NCI-H1436 (cell line): ENCODE measurements around the gene INTS1.

Experiments used
- DNase-seq: peaks from one replicate; lab custom pipeline; 2025; lab: John Stamatoyannopoulos, UW

Gene INTS1

DNA sequence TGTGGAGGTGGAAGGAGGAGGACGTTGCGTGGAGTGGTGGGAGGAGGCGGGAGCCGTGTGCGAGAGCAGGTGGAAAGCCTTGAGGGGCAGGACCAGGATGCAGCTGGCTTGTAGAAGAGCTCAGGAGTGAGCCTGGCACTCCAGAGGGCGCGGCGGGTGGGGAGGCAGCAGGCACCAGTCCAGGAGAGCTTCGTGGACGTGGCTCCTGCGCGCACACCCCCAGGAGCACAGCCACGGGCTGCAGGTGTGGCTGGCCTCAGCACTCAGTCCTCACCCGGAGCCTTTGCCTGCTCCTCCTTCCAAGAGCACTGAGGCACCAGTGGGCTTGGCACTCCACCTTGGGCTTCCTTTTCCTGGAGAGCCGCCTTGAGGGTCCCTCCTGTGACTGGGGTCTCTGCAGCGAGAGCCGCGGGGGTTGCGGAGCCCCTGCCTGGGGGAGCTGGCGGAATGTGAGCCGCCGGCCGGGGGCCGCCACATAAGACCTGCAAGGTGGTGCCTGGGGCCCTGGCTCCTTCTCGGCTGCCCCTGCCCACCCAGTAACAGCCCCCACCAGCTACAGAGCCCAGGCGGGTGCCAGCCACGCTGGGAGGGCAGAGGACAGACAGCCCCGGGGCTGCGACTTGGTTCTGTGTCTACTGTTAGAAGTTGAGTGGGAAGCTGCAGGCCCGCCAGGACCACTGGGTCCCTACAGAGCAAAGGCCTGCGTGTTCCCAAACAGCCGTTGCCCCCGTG, 37.4 kb upstream of the INTS1 start:
- no peak for DNase-seq

DNA sequence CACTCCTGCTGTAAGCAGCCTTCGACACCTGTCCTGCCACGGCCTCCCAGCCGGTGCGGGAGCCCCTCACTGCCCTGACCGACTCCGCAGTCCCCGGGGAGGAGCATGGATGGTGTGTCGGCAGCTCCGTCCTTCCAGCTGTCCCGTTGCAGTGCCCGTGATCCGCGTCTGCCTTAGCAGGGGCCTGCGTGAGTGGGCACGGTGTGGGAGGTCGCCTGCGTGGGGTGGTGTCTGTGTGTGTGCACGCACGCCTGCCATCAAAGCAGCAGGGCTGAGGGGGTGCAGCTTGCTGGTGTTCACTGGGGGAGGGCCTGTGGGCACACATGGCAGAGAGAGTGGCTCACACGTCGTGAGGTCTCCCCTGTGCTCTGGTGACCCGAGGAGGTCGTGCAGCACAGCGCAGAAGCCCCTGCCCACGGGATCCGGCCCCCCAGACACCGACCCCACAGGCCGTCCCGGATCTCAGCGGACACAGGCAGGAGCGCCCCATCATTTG, 36.6 kb upstream of the INTS1 start:
- no peak for DNase-seq

DNA sequence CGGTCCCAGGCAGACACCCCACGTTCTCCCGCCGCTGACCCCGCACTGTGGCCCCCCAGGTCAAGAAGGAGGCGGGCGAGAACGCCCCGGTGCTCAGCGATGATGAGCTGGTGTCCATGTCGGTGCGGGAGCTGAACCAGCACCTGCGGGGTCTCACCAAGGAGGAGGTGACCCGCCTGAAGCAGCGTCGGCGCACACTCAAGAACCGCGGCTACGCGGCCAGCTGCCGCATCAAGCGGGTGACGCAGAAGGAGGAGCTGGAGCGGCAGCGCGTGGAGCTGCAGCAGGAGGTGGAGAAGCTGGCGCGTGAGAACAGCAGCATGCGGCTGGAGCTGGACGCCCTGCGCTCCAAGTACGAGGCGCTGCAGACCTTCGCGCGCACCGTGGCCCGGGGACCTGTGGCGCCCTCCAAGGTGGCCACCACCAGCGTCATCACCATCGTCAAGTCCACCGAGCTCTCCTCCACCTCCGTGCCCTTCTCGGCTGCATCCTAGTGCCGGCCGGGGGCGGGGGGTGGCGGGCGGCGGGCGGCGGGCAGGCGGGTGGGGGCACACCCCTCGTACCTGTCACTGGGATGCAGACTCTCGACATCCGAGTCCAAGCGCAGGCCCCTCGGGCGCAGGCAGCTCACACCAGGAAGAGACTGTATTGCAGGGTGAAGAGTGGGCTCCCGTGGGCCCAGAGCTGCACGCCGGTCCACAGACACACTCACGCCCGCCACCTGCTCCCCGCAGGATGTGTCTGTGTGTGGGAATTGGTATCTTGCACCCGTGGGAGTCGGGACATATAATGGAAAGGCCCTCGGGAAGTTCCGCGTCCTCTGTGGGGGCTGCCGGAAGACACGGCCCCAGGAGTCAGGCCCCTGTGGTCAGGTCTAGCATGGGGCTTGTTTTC, 35.9 kb upstream of the INTS1 start:
- no peak for DNase-seq

DNA sequence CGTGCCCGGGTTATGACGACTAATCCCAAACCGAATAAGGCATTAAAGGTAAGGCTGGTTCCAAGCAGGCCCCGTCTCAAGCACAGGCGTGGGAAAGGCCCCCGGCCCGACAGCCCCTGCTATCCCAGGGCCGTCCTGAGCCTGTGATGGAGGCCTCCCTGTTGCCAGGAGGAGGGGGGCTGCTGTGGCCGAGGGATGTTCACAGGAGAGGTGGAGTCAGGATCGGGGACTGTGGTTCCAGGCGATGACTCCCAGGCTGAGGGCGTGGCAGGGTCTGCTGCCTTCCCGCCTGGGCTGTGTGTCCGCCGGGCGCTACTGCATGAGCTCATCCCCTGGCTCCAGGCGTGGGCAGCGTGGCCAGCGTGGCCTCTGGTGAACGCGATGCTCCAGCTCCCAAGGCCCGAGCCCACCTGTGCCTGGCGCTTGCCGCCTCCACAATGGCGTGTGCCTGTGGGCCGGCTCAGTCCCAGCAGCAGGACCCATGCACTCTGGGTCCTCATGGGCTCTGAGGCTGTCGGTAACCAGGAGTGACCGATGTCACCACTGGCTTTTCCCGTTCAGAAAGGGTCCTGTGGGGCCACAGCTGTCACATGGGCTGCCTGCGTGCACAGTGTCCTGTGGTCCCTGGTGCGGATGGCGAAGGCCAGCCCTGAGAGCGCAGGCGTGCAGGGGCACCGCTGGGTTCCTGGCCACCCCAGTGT, 35.1 kb upstream of the INTS1 start:
- no peak for DNase-seq

DNA sequence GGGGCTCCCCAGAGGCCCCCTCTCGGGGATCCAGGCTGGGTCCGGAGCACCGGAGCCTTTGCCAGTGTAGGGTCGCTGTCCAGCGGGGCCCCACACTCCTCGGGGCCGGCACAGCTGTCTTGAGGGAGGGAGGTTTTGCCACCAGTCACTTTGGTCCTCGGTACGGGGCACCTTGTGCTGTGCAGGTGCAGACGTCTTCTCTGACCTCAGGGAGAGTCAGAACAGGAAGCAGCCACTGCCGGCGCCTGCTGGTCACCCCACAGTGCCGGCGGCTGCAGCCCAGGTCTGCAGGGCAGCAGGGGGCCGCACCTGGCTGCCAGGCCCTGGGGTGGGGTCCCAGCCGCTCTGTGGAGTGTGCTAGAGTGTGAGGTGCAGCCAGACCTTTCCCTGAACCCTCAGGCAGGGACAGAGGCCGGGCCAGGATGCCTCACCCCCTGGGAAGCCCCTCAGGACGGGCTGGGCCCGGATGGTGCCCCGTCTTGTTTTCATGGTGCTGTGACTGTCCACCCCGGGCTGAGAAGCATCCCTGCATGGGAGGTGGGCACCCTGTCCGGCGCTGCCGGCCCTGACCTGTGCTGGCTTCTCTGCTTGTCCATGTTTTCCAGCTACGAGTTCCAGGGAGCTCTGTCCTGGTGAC, 34.5 kb upstream of the INTS1 start:
- DNase-seq = no peak

DNA sequence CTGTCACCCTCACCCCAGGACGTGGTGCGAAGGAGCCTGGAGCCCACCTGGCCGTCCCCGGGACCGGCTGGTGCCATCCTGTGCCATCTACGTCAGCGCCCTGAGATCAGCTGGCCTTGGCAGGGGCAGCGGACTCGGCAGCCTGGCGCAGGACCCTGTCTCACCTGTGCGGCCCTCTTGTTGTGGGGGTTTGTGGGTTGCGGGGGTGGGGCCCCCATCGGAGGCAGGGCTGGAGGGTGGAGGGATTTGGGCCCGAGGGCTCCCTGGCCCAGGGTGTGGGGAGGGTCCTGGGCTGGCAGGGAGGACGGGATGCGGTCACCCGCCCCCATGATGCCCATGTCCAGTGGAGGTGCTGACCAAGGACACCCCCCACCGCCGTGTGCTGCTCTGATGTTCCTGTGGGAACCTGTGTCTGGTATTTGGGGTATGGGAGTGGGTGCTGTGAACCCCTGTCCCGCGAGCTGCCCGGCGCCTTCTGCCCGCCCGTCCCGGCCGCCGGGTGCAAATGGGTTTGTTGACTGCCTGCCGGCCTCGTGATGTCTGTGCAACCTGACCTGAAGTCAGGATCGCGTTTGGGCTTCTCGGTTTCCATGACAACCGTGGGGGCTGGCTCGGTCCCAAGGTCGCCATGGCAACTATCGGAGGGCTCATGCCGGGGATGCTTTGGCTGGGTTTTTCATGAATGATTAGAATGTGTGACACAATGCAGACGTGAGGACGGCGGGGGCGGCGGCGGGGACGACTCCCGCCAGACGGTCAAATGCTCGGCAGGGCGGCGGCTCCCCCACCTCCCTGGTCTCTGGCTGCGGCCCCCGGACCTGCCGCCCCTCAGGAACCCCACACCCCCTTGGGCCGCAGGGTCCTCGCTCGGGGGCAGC, 33.6 kb upstream of the INTS1 start:
- DNase-seq = no peak

- no peak for DNase-seq
Measured at GRCh38 chr7:1536743-1537534, 32.8 kb upstream of the INTS1 start.

- no peak for DNase-seq
Measured at GRCh38 chr7:1536455-1536742, 32.2 kb upstream of the INTS1 start.

DNA sequence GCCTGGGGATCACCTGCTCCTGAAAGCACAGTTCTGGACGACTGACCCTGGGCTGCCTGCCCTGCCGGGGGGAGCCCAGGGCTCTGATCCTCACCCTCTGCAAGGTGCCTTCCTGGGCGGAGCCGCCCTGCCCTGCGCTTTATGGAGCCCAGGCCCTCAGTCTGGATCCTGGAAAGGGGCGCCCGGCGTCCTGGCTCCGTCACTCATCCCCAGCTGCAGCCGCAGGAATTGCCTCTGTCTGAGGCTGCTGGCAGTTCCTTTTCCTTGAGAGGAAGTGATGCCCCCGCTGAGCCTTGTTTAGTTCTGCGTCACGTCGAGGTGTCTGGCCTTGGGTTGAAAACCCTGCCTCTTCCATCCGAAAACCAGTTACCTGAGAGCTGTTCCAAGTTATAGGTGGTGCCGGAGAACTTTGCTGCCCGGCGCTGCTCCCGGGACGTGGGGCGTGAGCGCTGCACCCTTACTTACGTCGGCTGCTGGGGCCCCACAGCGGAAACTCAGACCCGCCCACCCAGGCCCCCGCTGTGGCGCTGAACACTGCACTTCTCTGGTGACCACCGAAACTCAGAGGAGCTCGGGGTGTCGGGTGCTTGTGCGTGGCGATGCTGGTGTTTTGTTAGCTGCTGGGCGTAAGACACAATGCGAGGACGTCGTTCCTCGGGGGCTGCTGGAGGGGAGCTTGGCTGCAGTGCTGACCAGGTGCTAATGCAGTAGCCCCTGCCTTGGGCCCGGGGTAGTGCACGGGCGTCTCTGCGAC, 31.7 kb upstream of the INTS1 start:
- DNase-seq = no peak

GRCh38 chr7:1535100-1535458, 30.9 kb upstream of the INTS1 start:
- no peak for DNase-seq

DNA sequence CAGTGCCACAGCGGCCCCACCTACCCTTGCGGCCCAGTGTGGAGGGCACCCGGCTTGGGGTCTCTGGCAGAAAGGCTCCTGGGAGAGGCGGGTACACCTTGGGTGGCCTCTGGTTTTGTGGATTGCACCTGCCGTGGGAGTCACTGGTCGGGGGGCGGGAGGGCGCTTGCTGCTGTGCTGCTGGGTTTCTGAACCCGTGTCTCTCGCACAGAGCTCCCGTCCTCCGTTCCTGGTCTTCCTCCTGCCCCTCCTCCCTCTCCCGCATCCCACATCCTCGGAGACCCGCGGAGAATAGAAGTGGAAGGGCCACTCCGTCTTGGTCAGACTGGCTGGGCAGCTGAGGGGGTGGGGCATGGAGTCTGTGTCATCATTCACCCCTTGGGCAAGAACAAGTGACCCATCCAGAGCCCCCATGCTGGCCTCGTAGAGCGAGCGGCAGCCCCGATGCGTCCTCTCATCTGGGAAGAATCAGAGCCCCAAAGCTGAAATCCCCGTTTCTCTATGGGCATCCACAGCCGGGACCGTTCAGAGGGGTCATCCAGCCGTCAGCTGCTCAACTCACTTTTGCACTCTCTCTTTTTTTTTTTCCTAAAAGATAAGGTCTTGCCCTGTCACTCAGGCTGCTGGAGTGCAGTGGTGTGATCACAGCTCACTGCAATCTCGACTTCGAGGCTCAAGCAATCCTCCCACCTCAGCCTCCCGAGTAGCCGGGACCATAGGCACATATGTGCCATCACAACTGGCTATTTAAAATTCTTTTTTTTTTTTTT, 30.3 kb upstream of the INTS1 start:
- DNase-seq = no peak

DNA sequence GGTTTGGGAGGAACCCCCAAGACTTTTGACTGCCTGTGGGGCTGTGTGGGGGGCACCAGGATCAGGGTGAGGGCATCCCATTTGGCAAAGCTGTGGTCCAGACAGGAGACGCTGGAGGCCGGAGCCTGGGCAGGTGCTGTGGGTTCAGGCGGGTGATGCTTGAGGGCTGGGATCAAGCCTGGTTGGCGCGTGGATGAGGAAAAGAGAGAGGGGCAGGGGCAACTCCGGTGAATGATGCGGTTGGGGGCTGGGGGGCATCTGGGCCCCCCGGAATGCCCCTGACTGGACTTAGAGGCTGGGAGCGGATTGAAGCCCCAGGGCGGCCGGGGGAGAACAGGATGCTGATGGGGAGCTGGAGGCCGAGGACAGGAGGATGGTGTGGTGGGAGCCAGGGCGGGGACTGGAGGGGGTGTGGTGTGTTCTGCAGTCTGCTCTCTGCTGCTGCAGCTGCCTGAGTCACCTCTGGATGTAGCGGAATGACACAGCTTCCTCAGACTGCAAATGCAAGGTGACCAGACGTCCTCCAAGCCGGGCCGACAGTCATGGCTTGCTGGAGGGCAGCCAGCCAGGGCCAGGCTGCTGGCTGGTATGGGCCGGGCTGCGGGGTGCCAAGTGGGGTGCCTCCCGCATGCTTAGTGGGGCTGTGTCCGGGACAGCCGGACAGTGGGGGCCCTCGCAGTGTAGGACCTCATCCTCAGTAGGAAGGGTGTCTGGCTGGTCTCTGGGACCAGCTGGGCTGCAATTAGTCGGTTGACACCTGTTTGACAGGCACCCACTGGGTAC, 29.5 kb upstream of the INTS1 start:
- no peak for DNase-seq

GRCh38 chr7:1533255-1533546, 29.0 kb upstream of the INTS1 start:
- no peak for DNase-seq

DNA sequence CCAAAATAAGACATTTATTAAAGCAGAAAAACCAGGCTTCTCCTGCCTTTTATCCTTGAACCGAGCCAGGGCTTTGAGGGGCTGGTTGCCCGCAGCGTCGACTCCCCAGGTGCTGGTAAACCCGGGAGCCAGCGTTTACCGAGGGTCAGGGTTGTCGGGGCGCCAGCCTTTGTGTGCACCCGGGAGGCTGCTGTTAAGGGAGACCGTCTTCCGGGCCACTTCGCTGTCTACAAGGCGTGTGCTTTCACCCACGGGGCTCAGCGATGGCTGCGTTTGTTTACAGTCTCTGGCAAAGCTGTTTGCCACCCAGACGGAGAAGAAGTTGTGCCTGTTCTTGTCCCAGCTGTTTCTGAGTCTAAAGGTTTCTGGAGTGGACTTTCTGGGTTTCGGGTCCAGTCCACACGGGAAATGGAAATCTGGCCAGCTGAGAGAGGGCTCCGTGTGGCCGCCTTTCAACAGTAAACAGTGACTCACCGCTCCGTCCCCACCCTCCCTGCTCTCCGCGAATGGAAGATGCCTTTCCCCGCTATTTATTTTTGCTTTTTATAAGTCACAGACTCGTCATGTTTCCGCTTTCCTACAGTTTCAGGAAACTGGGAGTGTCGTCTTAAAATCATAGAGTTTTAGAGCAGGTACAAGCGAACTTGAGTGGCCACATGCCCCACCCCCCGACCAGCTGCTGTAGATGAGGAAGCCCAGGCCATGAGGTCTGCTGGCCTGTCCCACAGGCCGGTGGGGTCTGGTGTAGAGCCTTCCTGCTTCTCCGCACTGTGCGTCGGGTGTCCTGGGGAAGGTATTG, 28.5 kb upstream of the INTS1 start:
- DNase-seq = no peak

GRCh38 chr7:1531979-1532455, 27.8 kb upstream of the INTS1 start:
- no peak for DNase-seq

DNA sequence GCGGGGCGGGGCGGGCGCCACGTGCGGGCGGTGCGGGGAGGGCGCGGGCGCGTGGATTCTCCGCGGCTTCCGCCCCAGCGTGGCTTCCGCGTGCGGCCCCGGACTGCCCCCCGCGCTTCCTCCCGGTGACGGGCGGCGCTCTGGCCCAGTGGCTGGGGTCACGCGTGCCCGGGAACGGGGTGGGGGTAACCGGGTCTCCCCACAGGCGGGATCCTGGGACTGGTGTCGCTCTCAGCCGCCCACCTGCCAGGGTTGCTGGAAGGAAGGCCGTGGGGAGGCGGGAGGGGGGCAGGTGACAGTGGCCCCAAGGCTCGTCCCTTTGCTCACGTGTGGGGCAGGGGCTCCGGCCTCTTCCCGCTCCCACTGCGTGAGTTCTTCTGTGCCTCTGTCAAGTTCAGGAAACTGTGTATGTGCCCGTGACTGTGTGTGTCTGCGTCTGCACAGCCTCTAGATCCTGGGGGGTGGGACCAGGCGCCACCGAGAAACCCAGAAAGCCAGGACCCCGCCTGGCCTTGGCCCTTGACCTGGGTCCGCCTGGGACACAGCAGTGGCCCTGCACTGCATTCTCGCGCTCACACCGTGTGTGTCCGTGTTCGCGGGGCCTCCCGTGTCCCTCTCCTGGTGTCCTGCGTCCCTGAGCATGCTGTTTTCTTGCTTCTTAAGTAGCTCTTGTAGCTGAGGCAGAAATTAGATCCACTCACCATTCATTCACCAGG, 27.2 kb upstream of the INTS1 start:
- DNase-seq = no peak

DNA sequence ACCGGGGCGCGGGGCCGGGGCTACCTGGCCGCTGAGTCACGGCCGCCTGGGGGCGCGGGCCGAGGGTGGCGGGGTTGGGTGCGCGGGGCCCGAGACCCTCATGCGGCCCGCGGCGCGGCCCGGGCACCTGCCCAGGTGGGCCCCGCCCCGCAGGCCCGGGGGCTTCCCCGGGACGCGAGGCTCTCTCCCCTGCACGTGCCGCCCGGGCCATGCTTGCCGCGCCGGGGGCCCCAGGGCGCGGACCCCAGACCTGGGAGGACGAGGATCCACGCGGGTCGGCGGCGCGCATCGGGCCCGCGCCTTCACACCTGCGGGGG, 26.7 kb upstream of the INTS1 start:
- DNase-seq = no peak
